Endodermal cell (in vitro differentiated cells): ENCODE data around the gene SLAMF1. TPM values are rescaled to one million over a fixed set of nuclear protein-coding genes. Genes with fewer than 3 reads are reported as not detected.

ENCODE experiments used
- DNase-seq: peaks from one replicate; pipeline ENCODE4 v3.0.0-alpha.2; 2017
- H3K27ac ChIP-seq: 2 replicates; pipeline ENCODE4 v1.5.1; 2013; ENCODE audit warnings: mild to moderate bottlenecking, low read depth, low read length, moderate library complexity
- H3K27me3 ChIP-seq: 2 replicates; pipeline ENCODE4 v1.6.1; 2013; ENCODE audit warnings: mild to moderate bottlenecking, low read length, moderate library complexity; ENCODE audit not compliant: insufficient read depth, control insufficient read depth, poor library complexity, severe bottlenecking
- H3K36me3 ChIP-seq: 2 replicates; pipeline ENCODE4 v1.7.0; 2013; ENCODE audit warnings: mild to moderate bottlenecking, low read length, moderate library complexity; ENCODE audit not compliant: control insufficient read depth, insufficient read depth
- H3K4me1 ChIP-seq: one replicate; pipeline ENCODE4 v1.7.0; 2013; ENCODE audit warnings: low read length; ENCODE audit not compliant: control insufficient read depth, insufficient read depth
- H3K4me3 ChIP-seq: 2 replicates; pipeline ENCODE4 v1.5.1; 2013; ENCODE audit warnings: mild to moderate bottlenecking, low read length, moderate library complexity
- H3K9ac ChIP-seq: 2 replicates; pipeline ENCODE4 v1.6.1; 2013; ENCODE audit warnings: mild to moderate bottlenecking, low read length, moderate library complexity; ENCODE audit not compliant: poor library complexity, severe bottlenecking; ENCODE audit errors: extremely low read depth
- H3K9me3 ChIP-seq: 2 replicates; pipeline ENCODE4 v1.6.1; 2013; ENCODE audit warnings: mild to moderate bottlenecking, low read length, moderate library complexity; ENCODE audit not compliant: control insufficient read depth
- H3K27ac Mint-ChIP-seq: 2 replicates; pipeline ENCODE4 v1.8.0; 2020; ENCODE audit warnings: mixed read lengths
- H3K27me3 Mint-ChIP-seq: 2 replicates; pipeline ENCODE4 v1.8.0; 2021; ENCODE audit warnings: mild to moderate bottlenecking, mixed read lengths; ENCODE audit not compliant: insufficient read depth
- H3K36me3 Mint-ChIP-seq: 2 replicates; pipeline ENCODE4 v1.8.0; 2020; ENCODE audit warnings: low read depth, mixed read lengths
- H3K4me1 Mint-ChIP-seq: 2 replicates; pipeline ENCODE4 v1.8.0; 2020; ENCODE audit warnings: mixed read lengths
- H3K4me3 Mint-ChIP-seq: 2 replicates; pipeline ENCODE4 v1.8.0; 2020; ENCODE audit warnings: mild to moderate bottlenecking, moderate library complexity, mixed read lengths
- H3K9me3 Mint-ChIP-seq: 2 replicates; pipeline ENCODE4 v1.8.0; 2020; ENCODE audit warnings: mild to moderate bottlenecking, mixed read lengths
- WGBS, 2 experiments: methylation state at CpG; one replicate each; pipeline versions ENCODE4 v1.1.5 to v1.1.7; 2013; ENCODE audit warnings: missing lambda C conversion rate in 2 of 2, mixed read lengths in 1 of 2; ENCODE audit not compliant: insufficient coverage in 1 of 2, insufficient read length in 1 of 2; 5-methylcytosine and 5-hydroxymethylcytosine counted together
- total RNA-seq, 2 donors: library from RNA; stranded (reverse); fragmentation: NEBNext Ultra II Directional in 1 of 2; extraction: Animal tissue kit (Norgen Biotek cat#: 25700) in 1 of 2; gene quantifications; 2 replicates in 1 of 2; 3 replicates in 1 of 2; pipeline ENCODE4 v1.2.1, GENCODE V29; 2021
- TF ChIP-seq, protein P1 (sequence below): fragments of 200-600 bp; sonication (generic); conservative IDR thresholded peaks from 2 replicates; pipeline ENCODE4 v1.5.0; 2021; ENCODE audit warnings: antibody characterized with exemption, mild to moderate bottlenecking

SLAMF1 gene
- total RNA-seq, 2 donors from 2014 or later = not detected

DNA sequence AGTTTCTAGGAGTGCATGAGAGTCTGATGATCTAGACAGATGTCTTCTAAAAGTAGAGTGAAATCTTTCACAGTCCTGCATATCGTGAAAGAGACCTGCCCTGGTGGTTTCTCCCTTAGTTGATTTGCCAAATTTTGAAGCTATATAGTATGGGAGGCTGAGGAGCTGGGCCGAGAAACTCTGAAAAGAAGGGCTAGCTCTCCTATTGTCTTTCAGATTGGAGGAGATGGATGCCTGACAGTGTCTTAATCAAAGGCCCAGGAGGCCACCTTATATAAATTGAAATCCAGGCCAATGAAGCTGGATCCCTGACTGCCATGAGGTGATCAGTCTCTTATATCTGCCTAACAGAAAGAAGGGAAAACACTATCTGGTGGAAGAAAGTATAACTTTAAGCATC, 49.1 kb downstream of the SLAMF1 start:
- H3K4me1 Mint-ChIP-seq = peaks cover 3% of the 10 kb centered on the region
- peaks cover 2% of the 10 kb centered on the region for H3K27me3 Mint-ChIP-seq
- H3K27ac Mint-ChIP-seq = no peak overlapping the region
- no peak overlapping the region for H3K4me3 Mint-ChIP-seq
- TF ChIP-seq, protein P1, sequence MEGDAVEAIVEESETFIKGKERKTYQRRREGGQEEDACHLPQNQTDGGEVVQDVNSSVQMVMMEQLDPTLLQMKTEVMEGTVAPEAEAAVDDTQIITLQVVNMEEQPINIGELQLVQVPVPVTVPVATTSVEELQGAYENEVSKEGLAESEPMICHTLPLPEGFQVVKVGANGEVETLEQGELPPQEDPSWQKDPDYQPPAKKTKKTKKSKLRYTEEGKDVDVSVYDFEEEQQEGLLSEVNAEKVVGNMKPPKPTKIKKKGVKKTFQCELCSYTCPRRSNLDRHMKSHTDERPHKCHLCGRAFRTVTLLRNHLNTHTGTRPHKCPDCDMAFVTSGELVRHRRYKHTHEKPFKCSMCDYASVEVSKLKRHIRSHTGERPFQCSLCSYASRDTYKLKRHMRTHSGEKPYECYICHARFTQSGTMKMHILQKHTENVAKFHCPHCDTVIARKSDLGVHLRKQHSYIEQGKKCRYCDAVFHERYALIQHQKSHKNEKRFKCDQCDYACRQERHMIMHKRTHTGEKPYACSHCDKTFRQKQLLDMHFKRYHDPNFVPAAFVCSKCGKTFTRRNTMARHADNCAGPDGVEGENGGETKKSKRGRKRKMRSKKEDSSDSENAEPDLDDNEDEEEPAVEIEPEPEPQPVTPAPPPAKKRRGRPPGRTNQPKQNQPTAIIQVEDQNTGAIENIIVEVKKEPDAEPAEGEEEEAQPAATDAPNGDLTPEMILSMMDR = no peak
- Histone ChIP-seq H3K27ac (no peak overlapping the region), H3K9me3 (peaks cover 55% of the 10 kb centered on the region), H3K9ac (no peak overlapping the region), H3K4me3 (no peak overlapping the region), H3K27me3 (no peaks in the 10 kb centered on the region), H3K4me1 (no peaks in the 10 kb centered on the region), H3K36me3 (no peaks in the 10 kb centered on the region)
- WGBS, 2 experiments = 75 to 85% methylated on average over 1 to 2 of the region's 2 CpGs
- no peak for DNase-seq
- peaks cover 11% of the 10 kb centered on the region for H3K36me3 Mint-ChIP-seq
- H3K9me3 Mint-ChIP-seq = peaks cover 53% of the 10 kb centered on the region

- H3K27ac ChIP-seq = no peak overlapping the region
- Mint-ChIP-seq H3K27me3 (peaks cover 2% of the 10 kb centered on the region), H3K27ac (no peak overlapping the region), H3K4me1 (peaks cover 3% of the 10 kb centered on the region), H3K9me3 (peaks cover 52% of the 10 kb centered on the region), H3K4me3 (no peak overlapping the region), H3K36me3 (peaks cover 11% of the 10 kb centered on the region)
- no peaks in the 10 kb centered on the region for H3K27me3 ChIP-seq
- H3K36me3 ChIP-seq = no peaks in the 10 kb centered on the region
- 96% methylated on average over 1 of the region's 1 CpG; no CpG with 5 or more reads in 1 of the 2 experiments for WGBS, 2 experiments
- TF ChIP-seq, protein P1 = no peak
- no peak for DNase-seq
- no peak overlapping the region for H3K4me3 ChIP-seq
- no peaks in the 10 kb centered on the region for H3K4me1 ChIP-seq
- peaks cover 53% of the 10 kb centered on the region for H3K9me3 ChIP-seq
- no peak overlapping the region for H3K9ac ChIP-seq
These were observed 49.8 kb downstream of the SLAMF1 start for GRCh38 chr1:160597051-160597450.

DNA sequence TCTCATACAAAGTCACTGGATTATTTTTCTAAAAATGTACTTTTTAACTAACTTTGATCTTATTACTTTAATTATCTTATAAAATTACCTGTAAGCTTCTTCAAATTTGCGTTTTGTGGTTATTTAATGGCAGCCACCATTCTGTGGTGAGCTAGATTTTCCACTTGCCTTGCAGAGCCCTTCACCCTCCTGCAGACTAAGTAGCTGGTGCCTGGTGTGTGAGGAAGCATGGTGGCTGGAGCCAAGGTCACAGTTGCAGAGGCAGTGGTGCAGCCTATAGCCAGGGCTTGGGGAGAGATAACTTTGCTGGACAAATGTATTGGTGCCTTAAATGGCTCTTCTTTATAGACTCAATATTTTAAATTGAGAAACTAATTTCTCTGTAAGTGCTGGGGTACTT, 56.4 kb downstream of the SLAMF1 start:
- H3K9me3 ChIP-seq = peaks cover 26% of the 10 kb centered on the region
- H3K27ac Mint-ChIP-seq = no peak overlapping the region
- H3K9me3 Mint-ChIP-seq = peaks cover 18% of the 10 kb centered on the region
- no peaks in the 10 kb centered on the region for H3K4me1 ChIP-seq
- H3K4me1 Mint-ChIP-seq = no peaks in the 10 kb centered on the region
- WGBS, 2 experiments = 81% methylated on average over 1 of the region's 1 CpG; no CpG with 5 or more reads in 1 of the 2 experiments
- H3K27ac ChIP-seq = no peak overlapping the region
- TF ChIP-seq, protein P1 = no peak
- peaks cover 2% of the 10 kb centered on the region for H3K27me3 Mint-ChIP-seq
- no peak overlapping the region for H3K4me3 Mint-ChIP-seq
- H3K27me3 ChIP-seq = no peaks in the 10 kb centered on the region
- H3K36me3 ChIP-seq = no peaks in the 10 kb centered on the region
- H3K36me3 Mint-ChIP-seq = peaks cover 2% of the 10 kb centered on the region
- H3K9ac ChIP-seq = no peak overlapping the region
- DNase-seq = no peak
- H3K4me3 ChIP-seq = no peak overlapping the region
